Erythroblast (primary cell): Measurements from ENCODE around the gene GPRIN1.
"Not testable (repeated sequence)": the region's sequence is repeated elsewhere in the genome, so short reads cannot be mapped to it uniquely, and the experiment has no call there.

Experiments used
- DNase-seq, 2 experiments: peaks; one replicate each; lab custom pipeline; 2025; lab: John Stamatoyannopoulos, UW
- GATA1 ChIP-seq: IDR thresholded peaks from 2 replicates; pipeline ENCODE4 v1.6.1; 2011; ENCODE audit warnings: low read depth, mild to moderate bottlenecking, control low read depth, low read length, moderate library complexity
- POLR2A ChIP-seq: IDR thresholded peaks from 2 replicates; pipeline ENCODE4 v1.6.1; 2011; ENCODE audit warnings: mild to moderate bottlenecking, low read length

Gene GPRIN1

GRCh38 chr5:176606875-176607274 lies 3.1 kb downstream of the GPRIN1 start:
- TF ChIP-seq GATA1 (no peak), POLR2A (no peak)
- no peak for DNase-seq

- TF ChIP-seq POLR2A (no peak), GATA1 (no peak)
- DNase-seq, result peak in 1 of 2 experiments; percentile 27
These were observed 3.9 kb downstream of the GPRIN1 start for GRCh38 chr5:176606032-176606431.

- no peak for DNase-seq
- TF ChIP-seq GATA1, result no peak
- no peak for TF ChIP-seq POLR2A
These were observed 6.9 kb downstream of the GPRIN1 start for GRCh38 chr5:176603091-176603490.

- no peak for DNase-seq
- TF ChIP-seq POLR2A (no peak), GATA1 (no peak)
These were observed 8.0 kb downstream of the GPRIN1 start for GRCh38 chr5:176601901-176602482.

- not testable (repeated sequence) for DNase-seq
These were observed 10.1 kb downstream of the GPRIN1 start for GRCh38 chr5:176599749-176600430.

- DNase-seq, result no peak
- no peak for TF ChIP-seq GATA1
- no peak for TF ChIP-seq POLR2A
These were observed 12.3 kb downstream of the GPRIN1 start for GRCh38 chr5:176597417-176598389.

- peak; percentile 77 to 79 for DNase-seq
- no peak for TF ChIP-seq POLR2A
- no peak for TF ChIP-seq GATA1
These were observed 13.1 kb downstream of the GPRIN1 start for GRCh38 chr5:176596689-176597416.

- no peak for DNase-seq
- TF ChIP-seq POLR2A (no peak), GATA1 (no peak)
These were observed 13.8 kb downstream of the GPRIN1 start for GRCh38 chr5:176596069-176596644.

- TF ChIP-seq POLR2A (no peak), GATA1 (no peak)
- DNase-seq, result no peak
These were observed 14.5 kb downstream of the GPRIN1 start for GRCh38 chr5:176595386-176595943.

- TF ChIP-seq GATA1 (no peak), POLR2A (no peak)
These were observed 15.4 kb downstream of the GPRIN1 start for GRCh38 chr5:176594554-176594953.

GRCh38 chr5:176593273-176593869 lies 16.6 kb downstream of the GPRIN1 start:
- DNase-seq, result no peak
- TF ChIP-seq GATA1 (no peak), POLR2A (no peak)

More at GRCh38 chr5:176594554-176594953, 15.4 kb downstream of the GPRIN1 start:
- DNase-seq, result no peak

- TF ChIP-seq POLR2A (no peak), GATA1 (no peak)
- DNase-seq, result no peak
These were observed 17.4 kb downstream of the GPRIN1 start for GRCh38 chr5:176592573-176592972.

- not testable (repeated sequence) for DNase-seq
These were observed 18.3 kb downstream of the GPRIN1 start for GRCh38 chr5:176591667-176592066.
